Lower leg skin (tissue), 3 donors: ENCODE data around the gene SSTR5.

Experiments
- POLR2A ChIP-seq, 2 donors: fragments of 450-650 bp; IDR thresholded peaks; one replicate each; pipeline ENCODE4 v1.6.1; 2016 to 2017; ENCODE audit warnings: antibody characterized with exemption in 2 of 2, mild to moderate bottlenecking in 1 of 2, moderate library complexity in 1 of 2
- TF ChIP-seq, protein P1 (sequence below), 3 donors: fragments of 450-650 bp; IDR thresholded peaks; one replicate each; pipeline ENCODE4 v1.5.1; 2016; ENCODE audit warnings: antibody characterized with exemption in 3 of 3, mild to moderate bottlenecking in 3 of 3, moderate library complexity in 2 of 3

DNA sequence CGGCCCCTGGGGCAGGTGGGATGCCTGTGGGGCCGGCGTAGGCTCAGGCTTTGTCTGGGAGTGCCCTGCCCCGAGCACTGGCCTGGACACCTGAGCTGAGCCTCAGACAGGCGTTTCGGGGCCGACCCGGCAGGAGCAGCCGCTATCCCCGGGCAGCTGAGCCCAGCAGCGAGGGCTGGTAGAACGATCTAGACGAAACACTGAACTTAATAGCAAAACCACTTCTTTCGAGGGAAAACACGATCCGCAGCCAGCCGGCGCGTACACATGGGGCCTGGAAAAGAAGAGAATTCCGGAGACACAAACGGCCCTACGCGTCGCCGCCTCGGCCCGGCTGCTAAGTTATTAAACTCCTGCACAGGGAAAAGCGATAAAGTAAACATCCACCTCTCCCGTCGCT is 22.0 kb upstream of the SSTR5 start:
- TF ChIP-seq, protein P1, sequence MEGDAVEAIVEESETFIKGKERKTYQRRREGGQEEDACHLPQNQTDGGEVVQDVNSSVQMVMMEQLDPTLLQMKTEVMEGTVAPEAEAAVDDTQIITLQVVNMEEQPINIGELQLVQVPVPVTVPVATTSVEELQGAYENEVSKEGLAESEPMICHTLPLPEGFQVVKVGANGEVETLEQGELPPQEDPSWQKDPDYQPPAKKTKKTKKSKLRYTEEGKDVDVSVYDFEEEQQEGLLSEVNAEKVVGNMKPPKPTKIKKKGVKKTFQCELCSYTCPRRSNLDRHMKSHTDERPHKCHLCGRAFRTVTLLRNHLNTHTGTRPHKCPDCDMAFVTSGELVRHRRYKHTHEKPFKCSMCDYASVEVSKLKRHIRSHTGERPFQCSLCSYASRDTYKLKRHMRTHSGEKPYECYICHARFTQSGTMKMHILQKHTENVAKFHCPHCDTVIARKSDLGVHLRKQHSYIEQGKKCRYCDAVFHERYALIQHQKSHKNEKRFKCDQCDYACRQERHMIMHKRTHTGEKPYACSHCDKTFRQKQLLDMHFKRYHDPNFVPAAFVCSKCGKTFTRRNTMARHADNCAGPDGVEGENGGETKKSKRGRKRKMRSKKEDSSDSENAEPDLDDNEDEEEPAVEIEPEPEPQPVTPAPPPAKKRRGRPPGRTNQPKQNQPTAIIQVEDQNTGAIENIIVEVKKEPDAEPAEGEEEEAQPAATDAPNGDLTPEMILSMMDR (IDR thresholded peaks at IDR 0.05) = no peak
- TF ChIP-seq POLR2A (IDR thresholded peaks at IDR 0.05) = no peak
